CD4-positive, alpha-beta T cell treated with Interferon gamma for 1 hour (primary cell): ENCODE data around the gene PSMD9.
"Not testable (repeated sequence)": the region's sequence is repeated elsewhere in the genome, so short reads cannot be mapped to it uniquely, and the experiment has no call there.

Experiments used
- DNase-seq: peaks from one replicate; pipeline ENCODE4 v3.0.0-alpha.2; 2020

PSMD9 gene

GRCh38 chr12:121926874-121927706, 38.5 kb downstream of the PSMD9 start:
- peak; percentile 38 for DNase-seq

GRCh38 chr12:121927813-121928212, 39.2 kb downstream of the PSMD9 start:
- no peak for DNase-seq

GRCh38 chr12:121929545-121929944, 41.0 kb downstream of the PSMD9 start:
- DNase-seq, result not testable (repeated sequence)

GRCh38 chr12:121930862-121931261, 42.3 kb downstream of the PSMD9 start:
- no peak for DNase-seq

- no peak for DNase-seq
Observed at GRCh38 chr12:121932176-121932536, 43.6 kb downstream of the PSMD9 start.

GRCh38 chr12:121932914-121933521, 44.4 kb downstream of the PSMD9 start:
- DNase-seq, result no peak

GRCh38 chr12:121933522-121934308, 45.1 kb downstream of the PSMD9 start:
- DNase-seq, result no peak

GRCh38 chr12:121934309-121934664, 45.7 kb downstream of the PSMD9 start:
- DNase-seq, result no peak

GRCh38 chr12:121937654-121938053, 49.1 kb downstream of the PSMD9 start:
- no peak for DNase-seq

- no peak for DNase-seq
Observed at GRCh38 chr12:121939186-121939585, 50.6 kb downstream of the PSMD9 start.

- no peak for DNase-seq
Observed at GRCh38 chr12:121939992-121940766, 51.6 kb downstream of the PSMD9 start.

GRCh38 chr12:121942145-121942718, 53.6 kb downstream of the PSMD9 start:
- no peak for DNase-seq

GRCh38 chr12:121943926-121944325, 55.3 kb downstream of the PSMD9 start:
- no peak for DNase-seq

- no peak for DNase-seq
Observed at GRCh38 chr12:121946313-121947025, 57.9 kb downstream of the PSMD9 start.

- DNase-seq, result no peak
Observed at GRCh38 chr12:121947981-121948380, 59.4 kb downstream of the PSMD9 start.

GRCh38 chr12:121949648-121950397, 61.2 kb downstream of the PSMD9 start:
- no peak for DNase-seq

GRCh38 chr12:121953117-121953692, 64.6 kb downstream of the PSMD9 start:
- DNase-seq, result no peak

GRCh38 chr12:121953695-121954094, 65.1 kb downstream of the PSMD9 start:
- DNase-seq, result no peak

GRCh38 chr12:121955258-121956237, 67.0 kb downstream of the PSMD9 start:
- no peak for DNase-seq
